ENCODE results near the gene KRTAP4-6. TPM values are rescaled to one million over a fixed set of nuclear protein-coding genes. Genes with fewer than 3 reads are reported as not detected.
"Not testable (repeated sequence)": the region's sequence is repeated elsewhere in the genome, so short reads cannot be mapped to it uniquely, and the experiment has no call there.

KRTAP4-6 gene
- not detected for polyA plus RNA-seq (2013, experiment 1 of 2; ENCODE audit: insufficient read length)
- not detected for polyA plus RNA-seq (2013, experiment 2 of 2; ENCODE audit: insufficient read length)

DNA sequence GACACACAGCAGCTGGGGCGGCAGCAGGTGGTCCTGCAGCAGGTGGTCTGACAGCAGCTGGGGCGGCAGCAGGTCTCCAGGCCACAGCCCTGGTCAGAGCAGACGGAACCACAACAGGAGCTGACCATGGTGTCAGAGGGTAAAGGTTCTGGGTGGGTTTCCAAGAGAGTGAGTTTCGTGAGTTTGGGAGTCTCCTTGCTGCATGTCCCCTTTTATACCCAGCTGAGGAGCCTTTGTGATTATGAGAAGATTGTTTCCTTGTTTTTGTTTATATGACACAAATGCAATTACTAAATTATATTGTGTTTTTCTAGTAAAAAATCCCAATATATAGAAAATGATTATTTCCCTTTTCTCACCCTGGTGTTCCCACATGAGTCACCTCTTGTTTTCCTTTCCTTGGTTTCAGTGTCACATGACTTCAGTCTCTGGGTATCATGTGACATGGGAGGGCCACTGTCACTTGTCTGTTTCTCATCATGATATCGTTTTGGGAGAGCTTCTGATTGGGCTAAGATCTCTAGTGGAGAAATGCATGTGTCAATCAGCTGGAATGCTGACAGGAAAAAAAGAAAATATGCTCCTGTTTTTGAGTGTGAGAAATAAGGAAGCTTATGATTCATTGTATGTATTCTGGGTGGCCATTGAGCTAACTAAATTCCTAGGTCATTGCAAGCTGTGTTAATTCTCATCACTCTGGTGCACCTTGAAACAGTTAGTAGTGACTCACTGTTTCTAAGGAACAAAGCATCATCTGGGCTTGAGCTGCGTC lies at the start of gene KRTAP4-6:
TSS of gene KRTAP4-6 (minus strand) at position 185 of the 772 bp plus-strand sequence. CDS start at position 128, 57 bp downstream.
- DNase-seq, result peak; percentile 92

DNA sequence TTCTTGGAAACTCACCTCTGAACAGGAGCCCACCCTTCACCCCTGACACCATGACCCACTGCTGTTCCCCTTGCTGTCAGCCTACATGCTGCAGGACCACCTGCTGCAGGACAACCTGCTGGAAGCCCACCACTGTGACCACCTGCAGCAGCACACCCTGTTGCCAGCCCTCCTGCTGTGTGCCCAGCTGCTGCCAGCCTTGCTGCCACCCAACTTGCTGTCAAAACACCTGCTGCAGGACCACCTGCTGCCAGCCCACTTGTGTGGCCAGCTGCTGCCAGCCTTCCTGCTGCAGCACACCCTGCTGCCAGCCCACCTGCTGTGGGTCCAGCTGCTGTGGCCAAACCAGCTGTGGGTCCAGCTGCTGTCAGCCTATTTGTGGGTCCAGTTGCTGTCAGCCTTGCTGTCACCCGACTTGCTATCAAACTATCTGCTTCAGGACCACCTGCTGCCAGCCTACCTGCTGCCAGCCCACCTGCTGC lies 49.5 kb upstream of the KRTAP4-6 start, which contains the start of gene KRTAP9-1:
TSS of gene KRTAP9-1 (plus strand) at position 51 of the 482 bp plus-strand sequence. CDS start at position 51, 0 bp downstream.
- DNase-seq, result not testable (repeated sequence)

DNA sequence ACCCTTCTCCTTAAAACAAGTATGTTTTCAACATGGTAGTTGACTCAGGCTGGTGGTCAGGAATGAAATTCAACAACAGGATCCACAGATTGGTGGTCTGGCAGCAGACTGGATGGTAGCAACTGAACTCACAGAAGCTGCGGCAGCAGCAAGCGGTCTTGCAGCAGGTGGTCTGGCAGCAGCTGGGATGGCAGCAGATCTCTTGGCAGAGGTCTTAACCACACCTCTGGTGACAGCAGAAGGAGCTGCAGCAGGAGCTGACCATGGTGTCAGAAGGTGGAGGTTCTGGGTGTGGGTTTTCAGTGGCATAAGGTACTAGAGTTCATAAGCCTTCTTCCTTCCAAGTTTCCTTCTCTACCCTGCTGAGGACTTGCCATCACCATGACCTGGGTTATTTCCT lies 46.5 kb upstream of the KRTAP4-6 start:
- no peak for DNase-seq

DNA sequence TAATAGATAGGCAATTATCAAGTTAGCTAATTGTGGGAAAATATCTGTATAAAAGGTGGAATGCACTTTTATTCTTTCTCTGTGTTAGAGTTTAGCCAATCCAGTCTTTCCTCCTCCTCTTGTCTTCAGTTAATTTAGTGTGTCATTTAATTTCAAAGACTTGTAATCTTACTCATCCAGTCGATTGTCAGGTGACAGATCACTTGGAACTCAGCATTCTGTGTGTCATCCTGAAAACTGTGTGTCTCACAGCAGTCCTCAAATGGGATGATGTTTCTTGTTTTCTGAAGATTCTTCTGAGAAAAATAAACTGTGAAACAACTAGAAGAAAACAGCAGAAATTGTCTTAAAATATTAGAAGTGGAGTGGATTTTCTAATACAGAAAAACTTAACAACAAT lies 44.7 kb upstream of the KRTAP4-6 start:
- DNase-seq, result no peak

DNA sequence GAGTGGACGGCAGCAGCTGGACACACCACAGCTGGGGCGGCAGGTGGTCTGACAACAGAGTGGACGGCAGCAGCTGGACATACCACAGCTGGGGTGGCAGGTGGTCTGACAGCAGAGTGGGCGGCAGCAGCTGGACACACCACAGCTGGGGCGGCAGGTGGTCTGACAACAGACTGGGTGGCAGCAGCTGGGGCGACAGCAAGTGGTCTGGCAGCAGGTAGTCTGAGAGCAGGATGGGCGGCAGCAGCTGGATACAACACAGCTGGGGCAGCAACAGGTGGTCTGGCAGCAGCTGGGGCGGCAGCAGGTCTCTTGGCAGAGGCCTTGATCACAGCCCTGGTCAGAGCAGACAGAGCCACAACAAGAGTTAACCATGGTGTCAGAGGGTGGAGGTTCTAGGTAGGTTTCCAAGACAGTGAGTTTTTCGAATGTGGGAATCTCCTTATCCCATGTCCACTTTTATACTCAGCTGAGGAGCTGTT lies 44.2 kb upstream of the KRTAP4-6 start, which contains the start of gene KRTAP4-1:
TSS of gene KRTAP4-1 (minus strand) at position 432 of the 482 bp plus-strand sequence. CDS start at position 375, 57 bp downstream.
- DNase-seq, result no peak

DNA sequence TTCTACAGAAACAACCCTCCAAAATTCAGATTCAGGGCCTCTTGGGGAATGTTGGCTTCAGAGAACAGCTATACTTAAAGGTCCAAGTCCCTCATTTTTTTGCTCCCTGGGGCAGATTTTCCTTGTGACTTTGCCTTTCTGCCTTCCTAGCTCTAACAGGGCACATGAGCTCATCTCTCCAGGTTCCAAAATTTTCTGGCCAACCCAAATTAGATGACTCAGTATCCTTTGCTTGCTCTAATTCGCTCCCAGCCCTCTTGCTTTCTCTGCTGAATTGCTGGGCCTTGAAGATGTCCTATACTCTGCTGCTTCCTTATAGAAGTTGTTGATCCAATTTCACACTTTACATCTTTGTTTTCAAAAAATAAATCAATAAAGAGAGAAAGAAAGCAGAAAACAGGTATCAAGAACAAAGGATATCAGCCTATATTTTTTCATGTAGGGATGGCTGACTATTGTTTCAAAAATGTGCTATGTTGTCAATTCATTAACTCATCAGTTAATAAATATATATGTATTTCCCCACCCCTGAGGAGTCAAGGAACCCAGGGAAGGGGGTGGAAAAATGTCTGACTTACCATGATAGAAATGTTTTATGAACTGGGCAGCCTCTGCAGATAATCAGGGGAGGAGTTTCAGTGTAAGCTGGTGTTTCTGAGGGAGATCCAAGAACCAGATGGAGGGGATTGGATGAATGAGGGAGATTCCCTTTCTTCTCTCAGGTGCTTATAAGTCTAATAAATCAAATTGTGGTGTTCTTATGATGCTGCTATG lies 38.7 kb upstream of the KRTAP4-6 start:
- peak; percentile 42 for DNase-seq

DNA sequence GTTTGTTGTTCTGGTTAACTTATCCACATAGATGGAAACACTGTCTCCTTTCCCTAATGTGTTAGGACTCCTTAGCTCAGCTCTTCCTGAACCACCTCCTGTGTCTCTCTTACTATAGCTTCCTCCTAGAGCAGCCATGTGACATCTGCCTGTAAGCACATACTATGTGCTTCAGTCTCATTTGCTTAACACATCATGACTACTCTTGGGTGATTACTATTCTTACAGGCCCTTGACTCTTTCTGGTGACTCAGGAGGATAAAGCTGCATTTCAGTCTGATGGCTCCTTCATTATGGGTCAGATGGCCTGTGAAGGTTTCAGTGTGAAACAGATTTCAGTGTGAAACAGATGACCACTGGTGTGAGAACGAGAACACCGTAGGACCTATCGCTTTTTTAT lies 38.0 kb upstream of the KRTAP4-6 start:
- DNase-seq, result peak; percentile 15

GRCh38 chr17:41177727-41178271 lies 37.5 kb upstream of the KRTAP4-6 start, which contains the start of gene KRTAP4-2:
Gene KRTAP4-2, minus strand, starts transcription at chr17:41178221. Its CDS starts 57 bp downstream, at chr17:41178164.
- DNase-seq, result no peak

GRCh38 chr17:41176744-41177387 lies 36.5 kb upstream of the KRTAP4-6 start:
- DNase-seq, result no peak

- peak; percentile 36 for DNase-seq
Observed at GRCh38 chr17:41171886-41172285, 31.5 kb upstream of the KRTAP4-6 start.

DNA sequence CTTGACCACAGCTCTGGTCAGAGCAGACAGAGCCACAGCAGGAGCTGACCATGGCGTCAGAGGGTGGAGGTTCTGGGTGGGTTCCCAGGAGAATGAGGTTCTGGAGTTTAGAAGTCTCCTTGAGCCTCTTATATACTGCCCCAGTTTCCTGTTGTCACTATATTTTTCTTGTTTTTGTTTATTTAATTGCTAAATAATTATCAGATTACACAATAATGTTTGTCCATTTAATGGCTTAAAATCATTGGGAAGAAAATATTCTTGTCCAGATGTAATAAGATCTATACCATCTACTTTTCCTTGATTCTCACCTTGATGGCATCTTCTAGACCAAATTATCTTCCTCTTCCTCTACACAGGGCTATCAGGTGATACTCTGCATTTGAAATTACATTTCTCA lies 27.8 kb upstream of the KRTAP4-6 start, which contains the start of gene KRTAP4-3:
TSS of gene KRTAP4-3 (minus strand) at position 101 of the 400 bp plus-strand sequence. CDS start at position 52, 49 bp downstream.
- no peak for DNase-seq

DNA sequence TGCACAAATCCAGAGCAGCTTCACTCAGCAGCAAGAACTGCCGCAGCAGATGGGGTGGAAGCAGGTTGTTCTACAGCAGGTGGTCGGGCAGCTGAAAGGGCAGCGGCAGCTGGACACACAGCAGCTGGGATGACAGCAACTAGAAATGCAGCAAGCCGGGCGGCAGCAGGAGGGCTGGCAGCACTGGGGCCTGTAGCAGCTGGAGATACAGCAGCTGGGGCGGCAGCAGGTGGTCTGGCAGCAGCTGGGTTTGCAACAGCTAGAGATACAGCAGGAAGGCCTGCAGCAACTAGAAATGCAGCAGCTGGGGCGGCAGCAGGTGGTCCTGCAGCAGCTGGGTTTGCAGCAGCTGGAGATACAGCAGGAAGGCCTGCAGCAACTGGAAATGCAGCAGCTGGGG lies 27.2 kb upstream of the KRTAP4-6 start:
- DNase-seq, result no peak

DNA sequence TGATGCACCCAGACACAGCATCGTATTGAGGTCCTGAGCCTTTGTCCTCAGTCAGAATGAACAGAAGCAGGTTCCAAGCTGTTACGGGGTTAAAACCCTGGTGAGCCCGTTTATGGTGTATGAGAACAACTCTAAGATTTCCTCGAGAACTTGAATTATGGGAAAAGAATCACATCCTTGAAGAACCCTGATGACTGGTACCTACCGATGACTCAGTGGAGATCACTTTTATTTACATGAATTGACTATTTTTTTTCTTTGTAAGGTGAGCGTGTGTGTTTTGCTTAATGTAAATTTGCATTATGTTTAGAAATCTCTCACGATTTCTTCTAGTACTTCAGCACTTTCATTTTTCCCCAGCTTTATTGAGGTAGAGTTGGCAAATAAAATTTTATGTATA lies 23.5 kb upstream of the KRTAP4-6 start:
- no peak for DNase-seq

- no peak for DNase-seq
Observed at GRCh38 chr17:41160648-41161047, 20.3 kb upstream of the KRTAP4-6 start, which contains the start of gene KRTAP4-4. Gene KRTAP4-4, minus strand, starts transcription at chr17:41160748. Its CDS starts 57 bp downstream, at chr17:41160691.

GRCh38 chr17:41160190-41160589 lies 19.8 kb upstream of the KRTAP4-6 start:
- DNase-seq, result not testable (repeated sequence)

DNA sequence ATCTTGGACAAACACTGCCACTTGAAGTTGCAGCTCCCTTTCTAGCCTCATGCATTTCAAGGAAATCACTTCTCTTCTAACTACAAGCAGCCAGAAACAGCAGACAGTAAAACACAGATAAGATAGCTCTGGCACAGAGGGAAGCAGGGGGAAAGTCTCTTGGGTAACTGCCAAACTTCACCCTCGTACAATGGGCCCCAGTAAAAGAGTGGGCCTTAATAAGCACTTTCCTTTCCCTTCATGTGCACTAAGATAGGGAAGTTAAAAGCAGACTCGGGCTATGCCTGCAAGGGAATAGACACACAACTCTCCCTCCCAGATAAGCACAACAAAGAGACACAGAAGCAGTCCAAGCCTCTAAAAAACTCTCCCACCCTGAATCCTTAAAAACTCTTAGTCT lies 13.5 kb upstream of the KRTAP4-6 start:
- no peak for DNase-seq

- no peak for DNase-seq
Observed at GRCh38 chr17:41151525-41151924, 11.2 kb upstream of the KRTAP4-6 start.

DNA sequence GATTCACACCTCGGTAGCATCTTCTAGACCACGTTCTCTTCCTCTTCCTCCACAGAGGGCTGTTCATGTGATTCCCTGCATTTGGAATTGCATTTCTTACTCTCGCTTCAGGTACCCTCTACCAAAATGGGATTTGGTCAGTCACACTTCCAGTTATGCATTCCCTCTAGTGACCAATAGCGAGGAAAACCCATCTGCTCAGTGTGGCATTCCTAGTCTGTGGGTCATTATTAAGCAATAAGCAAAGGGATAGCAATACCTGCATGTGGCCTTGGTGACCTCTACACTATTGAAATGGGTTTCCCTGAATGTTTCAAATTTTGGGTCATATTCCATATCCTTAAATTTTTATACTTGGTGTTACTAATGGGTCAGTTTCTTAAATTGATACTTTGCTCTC lies 9.7 kb upstream of the KRTAP4-6 start:
- no peak for DNase-seq

DNA sequence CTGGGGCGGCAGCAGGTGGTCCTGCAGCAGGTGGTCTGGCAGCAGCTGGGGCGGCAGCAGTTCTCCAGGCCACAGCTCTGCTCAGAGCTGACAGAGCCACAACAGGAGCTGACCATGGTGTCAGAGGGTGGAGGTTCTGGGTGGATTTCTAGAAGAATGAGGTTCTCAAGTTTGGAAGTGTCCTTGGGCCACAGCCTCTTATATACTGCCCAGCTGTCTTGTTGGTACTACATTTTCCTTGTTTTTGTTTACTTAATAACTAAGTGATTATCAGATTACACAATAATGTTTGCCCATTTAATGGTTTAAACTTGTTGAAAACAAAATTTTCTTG lies 9.3 kb upstream of the KRTAP4-6 start, which contains the start of gene KRTAP4-5:
TSS of gene KRTAP4-5 (minus strand) at position 174 of the 334 bp plus-strand sequence. CDS start at position 116, 58 bp downstream.
- no peak for DNase-seq

DNA sequence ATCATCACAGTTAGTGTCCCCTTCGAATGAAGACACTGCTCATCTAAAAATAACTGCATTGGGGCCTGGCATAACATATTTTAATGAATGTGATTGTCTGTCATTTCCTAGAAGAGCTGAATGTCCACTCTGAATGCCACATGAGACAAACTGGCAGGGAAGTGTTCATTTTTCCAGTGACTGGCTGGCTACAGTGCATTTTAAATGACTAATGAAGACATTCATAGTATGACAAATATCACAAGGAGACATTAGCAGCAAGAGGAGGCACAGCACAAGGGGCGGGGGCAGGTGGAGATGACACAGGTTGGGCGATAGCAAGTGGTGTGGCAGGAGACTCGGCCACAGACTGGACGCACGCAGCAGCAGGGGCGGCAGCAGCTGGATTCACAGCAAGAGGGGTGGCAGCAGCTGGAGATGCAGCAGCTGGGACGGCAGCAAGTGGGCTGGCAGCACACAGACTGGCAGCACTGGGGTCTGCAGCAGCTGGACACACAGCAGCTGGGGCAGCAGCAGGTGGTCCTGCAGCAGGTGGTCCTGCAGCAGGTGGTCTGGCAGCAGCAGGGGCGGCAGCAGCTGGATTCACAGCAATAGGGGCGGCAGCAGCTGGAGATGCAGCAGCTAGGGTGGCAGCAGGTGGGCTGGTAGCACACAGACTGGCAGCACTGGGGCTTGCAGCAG lies 8.8 kb upstream of the KRTAP4-6 start:
- not testable (repeated sequence) for DNase-seq
